Gastrocnemius medialis (tissue), 4 donors: ENCODE results near the gene MICAL1.

Experiments
- CTCF ChIP-seq, 5 experiments: fragments of 450-650 bp in 3 of 5; fragments of 200-600 bp in 2 of 5; sonication (generic) in 2 of 5; IDR thresholded peaks in 4 of 5; conservative IDR thresholded peaks in 1 of 5; 1 replicate in 4 of 5; 2 replicates in 1 of 5; pipeline ENCODE4 v1.5.1; 2016 to 2019; ENCODE audit warnings: antibody characterized with exemption in 5 of 5, mild to moderate bottlenecking in 3 of 5, moderate library complexity in 3 of 5
- POLR2A ChIP-seq, 2 donors: fragments of 450-650 bp; IDR thresholded peaks; one replicate each; pipeline ENCODE4 v1.6.1; 2017; ENCODE audit warnings: antibody characterized with exemption in 2 of 2, mild to moderate bottlenecking in 2 of 2, moderate library complexity in 2 of 2

- TF ChIP-seq POLR2A (IDR thresholded peaks at IDR 0.05): no peak
- no peak for TF ChIP-seq CTCF (IDR thresholded peaks at IDR 0.05 in 4 of 5, conservative IDR thresholded peaks at IDR 0.05 in 1 of 5)
These were observed 2.0 kb upstream of the MICAL1 start for GRCh38 chr6:109457562-109457996.
